Upper lobe of left lung (tissue), 6 donors: ENCODE data around the gene MYO3A. TPM values are rescaled to one million over a fixed set of nuclear protein-coding genes. Genes with fewer than 3 reads are reported as not detected.

Experiments used
- ATAC-seq, 2 donors: fragments of 200-7000 bp; cut with Tn5 transposase; one replicate each; pipeline ENCODE4 v1.9.1; 2022; ENCODE audit warnings: mild to moderate bottlenecking in 2 of 2, moderate library complexity in 2 of 2; ENCODE audit not compliant: low FRiP score in 2 of 2
- DNase-seq, 2 donors: peaks; one replicate each; pipeline ENCODE4 v3.0.0-alpha.2; 2019 to 2020
- H3K27ac ChIP-seq, 4 donors: fragments of 200-600 bp; sonication (generic); one replicate each; pipeline ENCODE4 v1.5.1; 2016 to 2019
- H3K27me3 ChIP-seq, 4 donors: fragments of 200-600 bp; sonication (generic); one replicate each; pipeline ENCODE4 v1.5.1; 2017 to 2019
- H3K36me3 ChIP-seq, 4 donors: fragments of 200-600 bp; sonication (generic); one replicate each; pipeline ENCODE4 v1.5.1; 2016 to 2019
- H3K4me1 ChIP-seq, 4 donors: fragments of 200-600 bp; sonication (generic); one replicate each; pipeline ENCODE4 v1.5.1; 2018 to 2019
- H3K4me3 ChIP-seq, 4 donors: fragments of 200-600 bp; sonication (generic); one replicate each; pipeline ENCODE4 v1.5.1; 2017 to 2019; ENCODE audit warnings: mild to moderate bottlenecking in 2 of 4, moderate library complexity in 1 of 4
- H3K9me3 ChIP-seq, 4 donors: fragments of 200-600 bp; sonication (generic); one replicate each; pipeline ENCODE4 v1.5.1; 2018 to 2019
- EP300 ChIP-seq, 4 donors: sonication (generic); formaldehyde crosslinking; IDR thresholded peaks; one replicate each; pipeline ENCODE4 v1.5.1; 2017; ENCODE audit warnings: antibody characterized with exemption in 4 of 4, control low read depth in 2 of 4
- POLR2A ChIP-seq, 4 donors: fragments of 450-650 bp; IDR thresholded peaks; one replicate each; pipeline ENCODE4 v1.5.1; 2016 to 2017; ENCODE audit warnings: antibody characterized with exemption in 4 of 4, mild to moderate bottlenecking in 2 of 4
- POLR2AphosphoS5 ChIP-seq, 2 donors: sonication (generic); formaldehyde crosslinking; IDR thresholded peaks; one replicate each; pipeline ENCODE4 v1.5.1; 2017; ENCODE audit warnings: antibody characterized with exemption in 2 of 2
- WGBS, 2 donors: methylation state at CpG; one replicate each; pipeline ENCODE4 v1.1.5; 2017 to 2018; 5-methylcytosine and 5-hydroxymethylcytosine counted together
- total RNA-seq, 6 donors: library from RNA; depleted of rRNA in 4 of 6; stranded (reverse); fragments of >200 nt in 4 of 6; gene quantifications; one replicate each; pipeline versions ENCODE4 v1.1.0 to v1.2.1, GENCODE V29; 2016 to 2021
- TF ChIP-seq, protein P1 (sequence below), 6 experiments: fragments of 450-650 bp in 4 of 6; fragments of 200-600 bp in 2 of 6; sonication (generic) in 2 of 6; IDR thresholded peaks; one replicate each; pipeline ENCODE4 v1.5.1; 2016 to 2019; ENCODE audit warnings: antibody characterized with exemption in 6 of 6
- donor health status: DM: no; HTN: no; CAD: no; lungs with moderate emphysema.
- donor health status: DM: no; HTN: yes; CAD: no; lungs with severe emphysema.

The MYO3A gene
- total RNA-seq, 6 donors from 2014 or later = 0.15 to 0.49 (median 0.47) TPM; not detected in 3

- TF ChIP-seq POLR2A (IDR thresholded peaks at IDR 0.05) = no peak
- no peak for TF ChIP-seq EP300 (IDR thresholded peaks at IDR 0.05)
- TF ChIP-seq, protein P1, sequence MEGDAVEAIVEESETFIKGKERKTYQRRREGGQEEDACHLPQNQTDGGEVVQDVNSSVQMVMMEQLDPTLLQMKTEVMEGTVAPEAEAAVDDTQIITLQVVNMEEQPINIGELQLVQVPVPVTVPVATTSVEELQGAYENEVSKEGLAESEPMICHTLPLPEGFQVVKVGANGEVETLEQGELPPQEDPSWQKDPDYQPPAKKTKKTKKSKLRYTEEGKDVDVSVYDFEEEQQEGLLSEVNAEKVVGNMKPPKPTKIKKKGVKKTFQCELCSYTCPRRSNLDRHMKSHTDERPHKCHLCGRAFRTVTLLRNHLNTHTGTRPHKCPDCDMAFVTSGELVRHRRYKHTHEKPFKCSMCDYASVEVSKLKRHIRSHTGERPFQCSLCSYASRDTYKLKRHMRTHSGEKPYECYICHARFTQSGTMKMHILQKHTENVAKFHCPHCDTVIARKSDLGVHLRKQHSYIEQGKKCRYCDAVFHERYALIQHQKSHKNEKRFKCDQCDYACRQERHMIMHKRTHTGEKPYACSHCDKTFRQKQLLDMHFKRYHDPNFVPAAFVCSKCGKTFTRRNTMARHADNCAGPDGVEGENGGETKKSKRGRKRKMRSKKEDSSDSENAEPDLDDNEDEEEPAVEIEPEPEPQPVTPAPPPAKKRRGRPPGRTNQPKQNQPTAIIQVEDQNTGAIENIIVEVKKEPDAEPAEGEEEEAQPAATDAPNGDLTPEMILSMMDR (IDR thresholded peaks at IDR 0.05) = no peak
- no peak for TF ChIP-seq POLR2AphosphoS5 (IDR thresholded peaks at IDR 0.05)
- Histone ChIP-seq H3K4me1 (no peaks in the 10 kb centered on the region), H3K4me3 (no peak overlapping the region), H3K27ac (no peak overlapping the region), H3K36me3 (no peaks in the 10 kb centered on the region), H3K9me3 (no peaks in the 10 kb centered on the region), H3K27me3 (no peaks in the 10 kb centered on the region)
- DNase-seq = no peak
- ATAC-seq = no peak
- WGBS, 2 donors = 93 to 95% methylated on average over 6 of the region's 6 CpGs
These were observed 301.7 kb downstream of the MYO3A start for GRCh38 chr10:26235761-26236160.

GRCh38 chr10:26238378-26238777 is 304.3 kb downstream of the MYO3A start:
- TF ChIP-seq POLR2AphosphoS5 (IDR thresholded peaks at IDR 0.05) (no peak), EP300 (IDR thresholded peaks at IDR 0.05) (no peak), POLR2A (IDR thresholded peaks at IDR 0.05) (no peak)
- TF ChIP-seq, protein P1 (IDR thresholded peaks at IDR 0.05) = no peak
- WGBS, 2 donors = 42 to 65% methylated on average over 2 of the region's 2 CpGs
- Histone ChIP-seq H3K27ac (no peak overlapping the region), H3K9me3 (no peaks in the 10 kb centered on the region), H3K36me3 (no peaks in the 10 kb centered on the region), H3K4me1 (no peaks in the 10 kb centered on the region), H3K27me3 (no peaks in the 10 kb centered on the region), H3K4me3 (no peak overlapping the region)
- DNase-seq (no peak), ATAC-seq (no peak)

DNA sequence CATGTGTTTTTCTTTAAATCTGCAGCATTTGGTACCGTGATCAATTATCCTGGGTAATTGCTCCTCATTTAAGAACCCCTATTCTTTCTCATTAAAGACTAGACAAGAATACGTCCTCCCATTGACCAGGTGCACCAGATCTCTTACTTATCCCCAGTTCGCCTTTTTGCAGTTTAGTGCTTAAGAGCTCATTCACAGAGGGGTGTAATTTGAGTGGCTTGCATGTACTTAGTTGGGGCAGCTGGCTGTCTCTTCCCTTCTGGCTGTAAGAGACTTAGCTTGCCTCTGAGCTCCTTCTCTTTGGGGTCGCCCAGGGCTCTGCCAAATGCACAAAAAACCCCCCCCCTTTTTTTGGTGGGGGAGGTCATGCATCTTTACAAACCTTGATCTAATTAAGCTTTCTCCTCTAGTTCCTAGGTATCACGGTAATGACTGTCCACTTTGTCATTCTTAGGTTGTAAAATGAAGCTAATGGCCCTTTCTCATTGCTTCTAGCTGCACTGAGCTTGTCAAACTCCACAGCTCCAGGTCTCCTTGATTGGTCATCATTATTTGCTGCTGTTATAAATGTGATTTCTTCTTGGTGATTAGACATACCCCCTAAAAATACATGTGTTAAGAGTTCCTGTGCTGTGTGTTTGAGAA is 308.8 kb downstream of the MYO3A start:
- H3K4me1 ChIP-seq = no peaks in the 10 kb centered on the region
- H3K27ac ChIP-seq = no peak overlapping the region
- ATAC-seq (no peak), DNase-seq (no peak)
- H3K4me3 ChIP-seq = no peak overlapping the region
- no peaks in the 10 kb centered on the region for H3K9me3 ChIP-seq
- 40 to 51% methylated on average over 5 of the region's 5 CpGs for WGBS, 2 donors
- TF ChIP-seq POLR2AphosphoS5 (IDR thresholded peaks at IDR 0.05) = no peak
- no peak for TF ChIP-seq POLR2A (IDR thresholded peaks at IDR 0.05)
- TF ChIP-seq, protein P1 (IDR thresholded peaks at IDR 0.05) = no peak
- no peak for TF ChIP-seq EP300 (IDR thresholded peaks at IDR 0.05)
- H3K36me3 ChIP-seq = no peaks in the 10 kb centered on the region
- H3K27me3 ChIP-seq = no peaks in the 10 kb centered on the region

DNA sequence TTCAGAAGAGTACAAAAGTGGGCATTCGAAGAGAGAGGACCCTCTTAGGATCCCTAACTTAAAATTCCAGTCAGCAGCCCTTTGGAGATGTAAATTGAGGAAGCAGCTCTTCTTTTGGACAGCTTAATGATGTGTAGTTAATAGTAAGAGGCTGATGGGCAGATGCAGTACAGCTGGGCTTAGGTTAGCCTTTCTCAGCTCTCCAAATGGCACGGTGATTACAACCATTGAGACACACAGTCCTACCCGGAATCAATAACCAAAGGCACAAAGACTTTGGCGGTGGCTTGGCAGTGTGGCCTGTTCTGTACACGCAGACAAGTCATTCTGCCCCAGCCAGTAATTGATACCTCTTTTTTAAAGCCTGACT is 309.3 kb downstream of the MYO3A start:
- no peak for ATAC-seq
- H3K4me1 ChIP-seq = no peaks in the 10 kb centered on the region
- H3K4me3 ChIP-seq = no peak overlapping the region
- 68 to 82% methylated on average over 5 of the region's 5 CpGs for whole genome bisulfite sequencing, 2 donors
- DNase-seq = no peak
- no peaks in the 10 kb centered on the region for H3K27me3 ChIP-seq
- no peaks in the 10 kb centered on the region for H3K9me3 ChIP-seq
- TF ChIP-seq POLR2AphosphoS5 (IDR thresholded peaks at IDR 0.05) (no peak), POLR2A (IDR thresholded peaks at IDR 0.05) (no peak), EP300 (IDR thresholded peaks at IDR 0.05) (no peak)
- TF ChIP-seq, protein P1 (IDR thresholded peaks at IDR 0.05) = no peak
- H3K27ac ChIP-seq = no peak overlapping the region
- H3K36me3 ChIP-seq = no peaks in the 10 kb centered on the region

GRCh38 chr10:26249681-26250080 is 315.7 kb downstream of the MYO3A start:
- H3K4me1 ChIP-seq = no peaks in the 10 kb centered on the region
- H3K9me3 ChIP-seq = no peaks in the 10 kb centered on the region
- no peak overlapping the region for H3K4me3 ChIP-seq
- no peaks in the 10 kb centered on the region for H3K27me3 ChIP-seq
- 78 to 82% methylated on average over 6 of the region's 6 CpGs for WGBS, 2 donors
- no peak for TF ChIP-seq EP300 (IDR thresholded peaks at IDR 0.05)
- TF ChIP-seq, protein P1 (IDR thresholded peaks at IDR 0.05) = no peak
- no peak for TF ChIP-seq POLR2A (IDR thresholded peaks at IDR 0.05)
- TF ChIP-seq POLR2AphosphoS5 (IDR thresholded peaks at IDR 0.05) = no peak
- no peak for ATAC-seq
- DNase-seq = no peak
- H3K27ac ChIP-seq = no peak overlapping the region
- no peaks in the 10 kb centered on the region for H3K36me3 ChIP-seq
